ENCODE results near the gene DNASE2B.

GRCh38 chr1:84422909-84423308, 24.6 kb downstream of the DNASE2B start:
- TF ChIP-seq, protein P1, sequence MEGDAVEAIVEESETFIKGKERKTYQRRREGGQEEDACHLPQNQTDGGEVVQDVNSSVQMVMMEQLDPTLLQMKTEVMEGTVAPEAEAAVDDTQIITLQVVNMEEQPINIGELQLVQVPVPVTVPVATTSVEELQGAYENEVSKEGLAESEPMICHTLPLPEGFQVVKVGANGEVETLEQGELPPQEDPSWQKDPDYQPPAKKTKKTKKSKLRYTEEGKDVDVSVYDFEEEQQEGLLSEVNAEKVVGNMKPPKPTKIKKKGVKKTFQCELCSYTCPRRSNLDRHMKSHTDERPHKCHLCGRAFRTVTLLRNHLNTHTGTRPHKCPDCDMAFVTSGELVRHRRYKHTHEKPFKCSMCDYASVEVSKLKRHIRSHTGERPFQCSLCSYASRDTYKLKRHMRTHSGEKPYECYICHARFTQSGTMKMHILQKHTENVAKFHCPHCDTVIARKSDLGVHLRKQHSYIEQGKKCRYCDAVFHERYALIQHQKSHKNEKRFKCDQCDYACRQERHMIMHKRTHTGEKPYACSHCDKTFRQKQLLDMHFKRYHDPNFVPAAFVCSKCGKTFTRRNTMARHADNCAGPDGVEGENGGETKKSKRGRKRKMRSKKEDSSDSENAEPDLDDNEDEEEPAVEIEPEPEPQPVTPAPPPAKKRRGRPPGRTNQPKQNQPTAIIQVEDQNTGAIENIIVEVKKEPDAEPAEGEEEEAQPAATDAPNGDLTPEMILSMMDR (IDR thresholded peaks at IDR 0.05; ENCODE audit: poor library complexity) = no peak
- TF ChIP-seq EZH2 (IDR thresholded peaks at IDR 0.05; ENCODE audit: borderline replicate concordance) = no peak
